Measurements from ENCODE around the gene LRP1-AS.

LRP1-AS gene

DNA sequence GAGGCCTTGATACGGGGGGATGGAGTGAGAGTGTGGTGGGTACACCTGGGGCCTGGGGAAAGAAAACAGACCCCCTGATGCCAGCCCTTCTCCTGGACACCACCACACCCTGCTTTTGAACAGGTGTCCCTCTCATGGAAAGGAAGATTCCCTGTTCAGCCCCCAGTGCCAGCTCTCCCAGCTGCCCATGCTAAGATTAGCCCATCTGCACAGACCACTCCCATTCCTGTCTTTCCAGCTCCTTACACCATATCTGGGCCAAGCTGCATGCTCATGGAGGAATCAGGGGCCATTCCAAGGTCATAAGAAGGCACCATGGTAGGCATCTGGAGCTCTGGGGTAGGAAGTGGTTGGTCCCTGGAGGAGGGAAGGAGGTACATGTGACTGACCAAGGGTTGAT lies 48.9 kb downstream of the LRP1-AS start:
- DNase-seq (ENCODE audit: low read depth, low spot score), result no peak

DNA sequence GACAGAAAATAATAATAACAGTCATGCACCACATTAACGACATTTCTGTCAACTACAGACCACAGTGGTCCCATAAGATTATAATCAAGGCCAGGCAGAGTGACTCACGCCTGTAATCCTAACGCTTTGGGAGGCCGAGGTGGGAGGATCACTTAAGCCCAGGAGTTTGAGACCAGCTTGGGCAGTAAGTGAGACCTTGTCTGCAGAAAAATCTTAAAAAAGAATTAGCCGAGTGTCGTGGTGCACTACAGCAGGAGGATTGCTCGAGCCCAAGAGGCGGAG lies 49.9 kb downstream of the LRP1-AS start:
- DNase-seq (ENCODE audit: low read depth, low spot score), result no peak

DNA sequence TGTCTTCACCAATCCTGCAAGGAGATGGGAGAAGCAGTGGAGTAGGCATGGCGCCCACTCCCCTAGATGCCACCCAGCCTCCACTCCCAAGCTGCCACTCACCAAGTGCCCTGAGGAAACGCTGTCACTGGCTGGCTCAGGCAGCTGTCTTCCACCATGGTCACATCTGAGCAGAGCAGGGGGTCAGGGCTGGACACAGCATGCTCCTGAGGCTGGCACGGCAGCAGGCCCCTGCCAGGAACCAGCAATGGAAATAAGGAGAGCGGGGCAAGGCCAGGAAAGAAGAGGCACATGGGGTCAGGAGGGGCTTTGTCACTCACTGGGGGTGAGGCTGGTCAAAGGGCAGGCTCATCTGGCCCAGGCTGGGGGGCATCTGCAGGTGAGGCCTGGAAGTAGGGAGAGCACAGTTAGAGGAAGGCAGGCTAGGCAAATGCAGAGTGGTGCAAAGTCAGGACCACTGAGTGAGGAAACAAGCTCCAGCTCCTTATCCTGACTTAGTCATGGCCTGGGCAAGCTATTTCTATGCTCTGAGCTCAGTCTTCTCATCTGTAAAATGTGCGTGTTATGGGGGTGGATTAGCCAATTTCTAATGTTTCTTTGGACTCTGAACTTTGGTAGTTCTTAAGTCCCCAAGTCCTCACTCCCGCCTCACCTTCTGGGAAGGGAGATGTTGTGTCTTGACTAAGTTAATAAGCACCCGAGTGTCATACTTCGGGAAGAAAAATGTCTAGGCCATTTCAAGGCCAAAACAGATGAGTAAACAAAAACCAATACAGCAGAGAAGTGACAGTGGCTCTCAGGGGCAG lies 50.5 kb downstream of the LRP1-AS start:
- no peak for DNase-seq (ENCODE audit: low read depth, low spot score)

DNA sequence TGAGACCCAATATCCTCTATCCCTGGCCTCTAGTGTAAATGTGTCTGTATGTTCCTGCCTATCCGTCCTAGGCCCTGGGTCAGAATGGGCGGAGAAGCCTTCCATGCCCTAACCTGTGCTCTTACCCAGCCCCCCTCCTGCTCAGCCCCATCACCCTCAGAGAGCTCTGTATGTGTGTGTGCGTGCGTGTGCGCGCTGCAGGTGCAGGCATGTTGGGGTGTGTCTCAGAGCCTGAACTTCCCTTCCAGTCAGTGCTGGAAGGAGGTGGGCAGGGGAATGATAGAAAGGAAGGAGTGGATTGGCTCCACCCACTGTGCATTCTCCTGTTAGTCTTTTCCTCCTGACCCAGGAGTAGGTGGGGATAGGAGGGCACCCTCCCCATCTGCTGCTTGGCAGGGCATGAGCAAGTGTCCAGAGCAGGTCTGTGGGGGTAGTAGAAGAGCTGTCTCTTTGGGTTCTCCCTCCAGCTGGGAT lies 51.3 kb downstream of the LRP1-AS start:
- no peak for DNase-seq (ENCODE audit: low read depth, low spot score)

DNA sequence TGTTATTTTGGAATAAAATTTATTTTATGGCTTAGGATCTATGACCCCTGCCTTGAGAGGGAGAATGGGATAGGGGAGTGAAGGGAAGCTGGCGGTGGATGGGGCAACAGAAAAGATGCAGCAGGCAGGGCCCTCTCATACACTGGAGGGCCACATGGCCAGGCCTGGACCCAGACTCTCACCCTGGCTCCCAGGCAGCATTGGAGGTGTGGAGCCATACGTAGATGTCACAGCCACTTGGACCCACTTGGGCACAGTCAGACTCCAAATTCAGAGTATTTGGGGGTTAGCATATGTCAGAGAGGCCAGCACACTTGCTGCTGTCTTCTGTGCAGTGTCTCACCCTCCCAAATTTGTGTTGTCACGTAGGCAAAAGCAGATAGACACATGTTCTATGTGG lies 52.0 kb downstream of the LRP1-AS start:
- no peak for DNase-seq (ENCODE audit: low read depth, low spot score)
